ENCODE data around the gene STAT5A.
"Not testable (repeated sequence)": the region's sequence is repeated elsewhere in the genome, so short reads cannot be mapped to it uniquely, and the experiment has no call there.

The STAT5A gene

DNA sequence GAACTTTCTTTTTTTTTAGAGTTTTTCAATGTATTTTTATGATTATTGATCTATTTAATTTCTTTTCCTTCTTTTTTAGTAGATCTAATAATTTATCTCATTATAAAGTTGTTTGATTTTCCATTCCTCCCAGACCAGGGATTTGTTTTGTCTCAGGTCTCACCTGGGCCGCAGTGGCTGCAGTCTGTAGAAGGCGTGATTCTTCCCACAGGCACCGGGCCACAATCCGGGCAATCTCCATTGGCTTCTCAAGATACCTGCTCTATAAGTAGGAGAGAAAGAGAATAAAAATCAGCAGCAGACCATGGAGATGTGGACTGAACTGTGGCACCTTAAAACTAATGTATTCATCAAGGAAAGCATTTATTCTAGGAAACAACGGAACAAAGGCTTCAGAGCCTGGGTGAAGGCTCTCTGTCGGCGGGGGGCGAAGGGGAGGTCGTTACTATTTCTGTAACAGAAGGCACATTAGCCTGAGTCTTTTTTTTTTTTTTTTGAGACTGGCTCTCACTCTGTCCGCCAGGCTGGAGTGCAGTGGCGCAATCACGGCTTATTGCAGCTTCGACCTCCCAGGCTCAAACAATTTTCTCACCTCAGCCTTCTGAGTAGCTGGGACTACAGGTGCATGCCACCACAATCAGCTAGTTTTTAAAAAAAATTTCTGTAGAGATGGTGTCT, 57.2 kb downstream of the STAT5A start:
- WGBS (ENCODE audit: insufficient coverage, insufficient read length), result no CpG with 5 or more reads among the region's 13 CpGs
- no peak overlapping the region for H3K27ac ChIP-seq (ENCODE audit: low read length)
- no peak for DNase-seq (ENCODE audit: low read depth, low spot score)
- H3K4me1 ChIP-seq (ENCODE audit: control insufficient read depth, insufficient read depth, low read length), result peaks cover 3% of the 10 kb centered on the region; the same call in 1 of the 2 replicates
- no peak overlapping the region for H3K4me3 ChIP-seq (ENCODE audit: low read length)
- H3K27me3 ChIP-seq (ENCODE audit: control insufficient read depth, insufficient read depth, low read length), result no peaks in the 10 kb centered on the region
- no peaks in the 10 kb centered on the region for H3K9me3 ChIP-seq (ENCODE audit: control insufficient read depth, insufficient read depth, low read length)
- H3K36me3 ChIP-seq (ENCODE audit: control insufficient read depth, insufficient read depth, low read length), result peaks cover 6% of the 10 kb centered on the region; the same call in 1 of the 2 replicates

GRCh38 chr17:42346481-42346880, 58.2 kb downstream of the STAT5A start:
- no CpG with 5 or more reads among the region's 8 CpGs for WGBS (ENCODE audit: insufficient coverage, insufficient read length)
- Histone ChIP-seq H3K27ac (ENCODE audit: low read length) (no peak overlapping the region), H3K27me3 (ENCODE audit: control insufficient read depth, insufficient read depth, low read length) (no peaks in the 10 kb centered on the region), H3K4me1 (ENCODE audit: control insufficient read depth, insufficient read depth, low read length) (peaks cover 3% of the 10 kb centered on the region; the same call in 1 of the 2 replicates), H3K36me3 (ENCODE audit: control insufficient read depth, insufficient read depth, low read length) (no peaks in the 10 kb centered on the region; the same call in 1 of the 2 replicates), H3K4me3 (ENCODE audit: low read length) (no peak overlapping the region), H3K9me3 (ENCODE audit: control insufficient read depth, insufficient read depth, low read length) (no peaks in the 10 kb centered on the region)
- no peak for DNase-seq (ENCODE audit: low read depth, low spot score)

DNA sequence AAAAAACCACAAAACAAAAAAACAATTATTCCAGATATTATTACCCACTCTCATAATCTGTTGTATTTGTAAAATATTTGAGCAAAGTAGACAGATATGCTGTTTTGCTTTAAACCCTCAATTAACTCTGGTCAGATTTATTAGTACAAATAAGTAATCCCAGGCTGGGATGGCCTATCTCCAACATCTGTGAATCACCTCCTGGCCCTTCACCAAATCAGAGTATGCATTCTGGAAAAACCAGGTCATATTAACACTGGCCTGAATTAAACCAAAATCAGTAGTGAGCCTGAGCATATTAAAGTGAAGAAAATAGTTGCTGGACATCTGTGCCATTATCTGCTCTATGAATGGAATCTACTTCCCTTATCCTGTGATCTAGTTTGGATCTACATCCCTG, 58.9 kb downstream of the STAT5A start:
- H3K36me3 ChIP-seq (ENCODE audit: control insufficient read depth, insufficient read depth, low read length), result no peaks in the 10 kb centered on the region; the same call in 1 of the 2 replicates
- no peaks in the 10 kb centered on the region for H3K27me3 ChIP-seq (ENCODE audit: control insufficient read depth, insufficient read depth, low read length)
- H3K27ac ChIP-seq (ENCODE audit: low read length), result no peak overlapping the region
- peaks cover 3% of the 10 kb centered on the region; the same call in 1 of the 2 replicates for H3K4me1 ChIP-seq (ENCODE audit: control insufficient read depth, insufficient read depth, low read length)
- H3K9me3 ChIP-seq (ENCODE audit: control insufficient read depth, insufficient read depth, low read length), result no peaks in the 10 kb centered on the region
- DNase-seq (ENCODE audit: low read depth, low spot score), result no peak
- H3K4me3 ChIP-seq (ENCODE audit: low read length), result no peak overlapping the region

GRCh38 chr17:42347606-42348005, 59.3 kb downstream of the STAT5A start:
- H3K27ac ChIP-seq (ENCODE audit: low read length), result no peak overlapping the region
- H3K27me3 ChIP-seq (ENCODE audit: control insufficient read depth, insufficient read depth, low read length), result no peaks in the 10 kb centered on the region
- DNase-seq (ENCODE audit: low read depth, low spot score), result no peak
- H3K36me3 ChIP-seq (ENCODE audit: control insufficient read depth, insufficient read depth, low read length), result no peaks in the 10 kb centered on the region; the same call in 1 of the 2 replicates
- H3K4me3 ChIP-seq (ENCODE audit: low read length), result no peak overlapping the region
- no CpG with 5 or more reads among the region's 3 CpGs for WGBS (ENCODE audit: insufficient coverage, insufficient read length)
- H3K4me1 ChIP-seq (ENCODE audit: control insufficient read depth, insufficient read depth, low read length), result peaks cover 3% of the 10 kb centered on the region; the same call in 1 of the 2 replicates
- H3K9me3 ChIP-seq (ENCODE audit: control insufficient read depth, insufficient read depth, low read length), result no peaks in the 10 kb centered on the region

- Histone ChIP-seq H3K4me1 (ENCODE audit: control insufficient read depth, insufficient read depth, low read length) (peaks cover 3% of the 10 kb centered on the region; the same call in 1 of the 2 replicates), H3K9me3 (ENCODE audit: control insufficient read depth, insufficient read depth, low read length) (no peaks in the 10 kb centered on the region), H3K27me3 (ENCODE audit: control insufficient read depth, insufficient read depth, low read length) (no peaks in the 10 kb centered on the region), H3K27ac (ENCODE audit: low read length) (no peak overlapping the region), H3K4me3 (ENCODE audit: low read length) (no peak overlapping the region), H3K36me3 (ENCODE audit: control insufficient read depth, insufficient read depth, low read length) (no peaks in the 10 kb centered on the region; the same call in 1 of the 2 replicates)
- no peak for DNase-seq (ENCODE audit: low read depth, low spot score)
- no CpG with 5 or more reads among the region's 3 CpGs for WGBS (ENCODE audit: insufficient coverage, insufficient read length)
Observed at GRCh38 chr17:42348104-42348503, 59.8 kb downstream of the STAT5A start.

DNA sequence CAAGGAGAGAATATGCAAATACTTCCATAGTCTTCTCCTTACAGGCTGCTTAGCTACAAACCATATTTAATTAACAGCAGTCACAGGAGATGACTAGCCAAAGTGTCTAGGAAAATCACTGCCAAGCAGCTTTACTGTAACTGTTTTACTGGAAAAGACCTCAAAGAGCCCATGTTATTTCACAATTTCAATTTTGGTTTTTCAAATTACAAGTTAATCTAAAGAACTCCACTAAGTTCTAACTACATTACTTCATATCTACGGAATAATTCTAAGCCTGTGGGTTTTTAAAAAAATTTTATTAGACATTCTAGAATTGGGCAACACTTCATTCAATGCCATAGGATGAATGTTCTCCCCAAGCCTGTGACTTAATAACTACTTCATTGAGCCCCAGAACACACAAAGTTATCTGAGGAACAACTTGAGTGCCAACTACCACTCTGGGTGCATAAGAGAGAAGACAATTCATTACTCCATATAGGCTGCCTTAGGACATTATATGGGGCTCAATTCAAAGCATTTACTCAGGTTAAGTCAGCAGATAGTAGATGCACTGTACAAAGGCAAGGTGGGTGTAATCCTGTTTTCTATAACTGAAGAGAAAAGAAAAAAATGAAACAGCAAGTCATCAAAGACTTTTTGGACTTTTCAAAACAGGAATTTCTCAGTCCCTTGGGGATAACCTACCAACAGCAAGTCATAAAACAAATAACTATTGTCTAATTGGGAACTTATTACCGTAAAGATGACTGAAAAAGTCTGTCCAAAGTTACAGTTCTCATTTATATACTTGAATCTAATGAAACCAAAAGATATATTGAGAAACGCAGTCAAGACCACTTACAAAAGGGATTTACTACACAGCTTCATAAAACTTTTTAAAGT, 66.9 kb downstream of the STAT5A start:
- H3K4me1 ChIP-seq (ENCODE audit: control insufficient read depth, insufficient read depth, low read length), result no peaks in the 10 kb centered on the region
- no peak for DNase-seq (ENCODE audit: low read depth, low spot score)
- H3K36me3 ChIP-seq (ENCODE audit: control insufficient read depth, insufficient read depth, low read length), result no peaks in the 10 kb centered on the region
- no peak overlapping the region for H3K4me3 ChIP-seq (ENCODE audit: low read length)
- no peak overlapping the region for H3K27ac ChIP-seq (ENCODE audit: low read length)
- no peaks in the 10 kb centered on the region for H3K27me3 ChIP-seq (ENCODE audit: control insufficient read depth, insufficient read depth, low read length)
- no CpG with 5 or more reads among the region's 3 CpGs for WGBS (ENCODE audit: insufficient coverage, insufficient read length)
- H3K9me3 ChIP-seq (ENCODE audit: control insufficient read depth, insufficient read depth, low read length), result no peaks in the 10 kb centered on the region

DNA sequence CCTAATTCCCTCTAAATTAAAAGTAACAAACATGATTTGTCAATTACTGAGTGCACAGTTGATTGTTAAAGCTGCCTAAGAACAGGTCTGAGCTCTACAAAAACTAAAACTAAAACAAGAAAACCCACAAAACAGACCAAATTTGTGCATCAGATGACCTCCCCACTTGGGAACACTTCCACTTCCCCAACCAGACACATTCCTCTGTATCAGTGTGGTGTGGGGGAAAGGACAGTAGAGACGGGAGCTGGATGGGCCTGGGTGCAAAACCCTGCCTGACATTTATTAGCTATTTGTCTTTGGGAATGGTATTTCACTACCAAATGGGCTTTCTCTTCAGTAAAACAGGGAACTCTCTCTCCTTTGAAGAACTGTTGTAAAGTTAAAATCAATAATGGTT, 70.1 kb downstream of the STAT5A start:
- no CpG with 5 or more reads among the region's 1 CpG for WGBS (ENCODE audit: insufficient coverage, insufficient read length)
- Histone ChIP-seq H3K9me3 (ENCODE audit: control insufficient read depth, insufficient read depth, low read length) (no peaks in the 10 kb centered on the region), H3K4me1 (ENCODE audit: control insufficient read depth, insufficient read depth, low read length) (peaks cover 4% of the 10 kb centered on the region; the same call in 1 of the 2 replicates), H3K36me3 (ENCODE audit: control insufficient read depth, insufficient read depth, low read length) (no peaks in the 10 kb centered on the region), H3K27ac (ENCODE audit: low read length) (no peak overlapping the region), H3K27me3 (ENCODE audit: control insufficient read depth, insufficient read depth, low read length) (no peaks in the 10 kb centered on the region), H3K4me3 (ENCODE audit: low read length) (no peak overlapping the region)
- no peak for DNase-seq (ENCODE audit: low read depth, low spot score)

GRCh38 chr17:42359133-42359532, 70.8 kb downstream of the STAT5A start:
- H3K27ac ChIP-seq (ENCODE audit: low read length), result no peak overlapping the region
- H3K27me3 ChIP-seq (ENCODE audit: control insufficient read depth, insufficient read depth, low read length), result no peaks in the 10 kb centered on the region
- WGBS (ENCODE audit: insufficient coverage, insufficient read length), result no CpG with 5 or more reads among the region's 7 CpGs
- H3K9me3 ChIP-seq (ENCODE audit: control insufficient read depth, insufficient read depth, low read length), result no peaks in the 10 kb centered on the region
- H3K4me3 ChIP-seq (ENCODE audit: low read length), result no peak overlapping the region
- H3K36me3 ChIP-seq (ENCODE audit: control insufficient read depth, insufficient read depth, low read length), result no peaks in the 10 kb centered on the region
- H3K4me1 ChIP-seq (ENCODE audit: control insufficient read depth, insufficient read depth, low read length), result peaks cover 6% of the 10 kb centered on the region; the same call in 1 of the 2 replicates
- DNase-seq (ENCODE audit: low read depth, low spot score), result no peak

- WGBS (ENCODE audit: insufficient coverage, insufficient read length), result no CpG with 5 or more reads among the region's 2 CpGs
- H3K9me3 ChIP-seq (ENCODE audit: control insufficient read depth, insufficient read depth, low read length); H3K4me3 ChIP-seq (ENCODE audit: low read length); DNase-seq (ENCODE audit: low read depth, low spot score); H3K27ac ChIP-seq (ENCODE audit: low read length); H3K4me1 ChIP-seq (ENCODE audit: control insufficient read depth, insufficient read depth, low read length); H3K36me3 ChIP-seq (ENCODE audit: control insufficient read depth, insufficient read depth, low read length); H3K27me3 ChIP-seq (ENCODE audit: control insufficient read depth, insufficient read depth, low read length): not testable (repeated sequence)
Observed at GRCh38 chr17:42360388-42360787, 72.1 kb downstream of the STAT5A start.
